ENCODE data around the gene ACAP2.

ACAP2 gene

GRCh38 chr3:195443391-195443989 is 670 bp upstream of the ACAP2 start:
- peaks cover 16% of the 10 kb centered on the region for H3K79me2 ChIP-seq
- no peaks in the 10 kb centered on the region for H3K36me3 ChIP-seq (ENCODE audit: control insufficient read depth, insufficient read depth, low read length)
- H3K27me3 ChIP-seq (ENCODE audit: control insufficient read depth, insufficient read depth, low read length) = no peaks in the 10 kb centered on the region
- TF ChIP-seq CTCF (IDR thresholded peaks at IDR 0.05) = no peak
- no peaks in the 10 kb centered on the region for H3K9me3 ChIP-seq (ENCODE audit: control insufficient read depth, low read length)
- no peak overlapping the region for H3K9ac ChIP-seq
- peak overlapping the region; percentile 71 for H3K4me2 ChIP-seq (ENCODE audit: low read length)
- H3K27ac ChIP-seq = peak overlapping the region; percentile 36
- H3K4me3 ChIP-seq (ENCODE audit: low read depth, low read length) = peak overlapping the region; percentile 32
- H2AFZ ChIP-seq = peak overlapping the region; percentile 88
- H3K4me1 ChIP-seq = no peaks in the 10 kb centered on the region

- Histone ChIP-seq H3K4me2 (ENCODE audit: low read length) (peak overlapping the region; percentile 89), H3K79me2 (peaks cover 26% of the 10 kb centered on the region), H3K9me3 (ENCODE audit: control insufficient read depth, low read length) (no peaks in the 10 kb centered on the region), H3K36me3 (ENCODE audit: control insufficient read depth, insufficient read depth, low read length) (no peaks in the 10 kb centered on the region), H3K9ac (peak overlapping the region; percentile 85), H3K4me1 (no peaks in the 10 kb centered on the region), H2AFZ (peak overlapping the region; percentile 95), H3K27me3 (ENCODE audit: control insufficient read depth, insufficient read depth, low read length) (no peaks in the 10 kb centered on the region), H3K4me3 (ENCODE audit: low read depth, low read length) (peak overlapping the region; percentile 87), H3K27ac (peak overlapping the region; percentile 86)
- TF ChIP-seq CTCF (IDR thresholded peaks at IDR 0.05) = no peak
Measured at GRCh38 chr3:195441992-195442572, 738 bp downstream of the ACAP2 start.

GRCh38 chr3:195441476-195441991 is 1.3 kb downstream of the ACAP2 start:
- H3K79me2 ChIP-seq = peaks cover 28% of the 10 kb centered on the region
- H3K4me1 ChIP-seq = no peaks in the 10 kb centered on the region
- no peaks in the 10 kb centered on the region for H3K9me3 ChIP-seq (ENCODE audit: control insufficient read depth, low read length)
- H3K4me3 ChIP-seq (ENCODE audit: low read depth, low read length) = peak overlapping the region; percentile 87
- H3K4me2 ChIP-seq (ENCODE audit: low read length) = peak overlapping the region; percentile 89
- TF ChIP-seq CTCF (IDR thresholded peaks at IDR 0.05) = no peak
- no peaks in the 10 kb centered on the region for H3K36me3 ChIP-seq (ENCODE audit: control insufficient read depth, insufficient read depth, low read length)
- peak overlapping the region; percentile 95 for H2AFZ ChIP-seq
- no peaks in the 10 kb centered on the region for H3K27me3 ChIP-seq (ENCODE audit: control insufficient read depth, insufficient read depth, low read length)
- H3K27ac ChIP-seq = peak overlapping the region; percentile 86
- no peak overlapping the region for H3K9ac ChIP-seq

GRCh38 chr3:195441051-195441450 is 1.8 kb downstream of the ACAP2 start:
- Histone ChIP-seq H3K27ac (no peak overlapping the region), H3K4me2 (ENCODE audit: low read length) (peak overlapping the region; percentile 89), H3K79me2 (peaks cover 31% of the 10 kb centered on the region), H3K9ac (no peak overlapping the region), H3K9me3 (ENCODE audit: control insufficient read depth, low read length) (no peaks in the 10 kb centered on the region), H3K4me3 (ENCODE audit: low read depth, low read length) (peak overlapping the region; percentile 87), H3K36me3 (ENCODE audit: control insufficient read depth, insufficient read depth, low read length) (no peaks in the 10 kb centered on the region), H3K27me3 (ENCODE audit: control insufficient read depth, insufficient read depth, low read length) (no peaks in the 10 kb centered on the region), H3K4me1 (no peaks in the 10 kb centered on the region), H2AFZ (no peak overlapping the region)
- TF ChIP-seq CTCF (IDR thresholded peaks at IDR 0.05) = no peak
